MM.1S (cell line): ENCODE data around the gene AP2A2.

ENCODE experiments used
- DNase-seq: peaks from one replicate; pipeline ENCODE4 v3.0.0-alpha.2; 2015
- H2AFZ ChIP-seq: fragments of 300-600 bp; sonication (generic); 2 replicates; pipeline ENCODE4 v1.6.0; 2016; ENCODE audit warnings: antibody characterized with exemption, low read length
- H3F3A ChIP-seq: fragments of 300-600 bp; sonication (generic); 2 replicates; pipeline ENCODE4 v1.6.1; 2016; ENCODE audit warnings: mild to moderate bottlenecking, antibody characterized with exemption, low read length, moderate library complexity, mixed read lengths; ENCODE audit not compliant: insufficient read depth
- H3K27ac ChIP-seq: fragments of 300-600 bp; sonication (generic); 2 replicates; pipeline ENCODE4 v1.5.1; 2016; ENCODE audit warnings: mild to moderate bottlenecking, low read length
- H3K27me3 ChIP-seq: fragments of 300-600 bp; sonication (generic); replicated peaks from 2 replicates; pipeline ENCODE4 v1.6.0; 2016; ENCODE audit warnings: low read length; ENCODE audit not compliant: insufficient read depth
- H3K36me3 ChIP-seq: fragments of 300-600 bp; sonication (generic); replicated peaks from 2 replicates; pipeline ENCODE4 v1.6.1; 2016; ENCODE audit warnings: mild to moderate bottlenecking, low read length, mixed read lengths; ENCODE audit not compliant: insufficient read depth
- H3K4me1 ChIP-seq: fragments of 300-600 bp; sonication (generic); 2 replicates; pipeline ENCODE4 v1.6.1; 2016; ENCODE audit warnings: low read length, mixed read lengths
- H3K4me2 ChIP-seq: fragments of 300-600 bp; sonication (generic); 2 replicates; pipeline ENCODE4 v1.6.0; 2016; ENCODE audit warnings: low read depth, low read length
- H3K4me3 ChIP-seq: fragments of 300-600 bp; sonication (generic); 2 replicates; pipeline ENCODE4 v1.5.1; 2016; ENCODE audit warnings: low read length, mixed read lengths
- H3K79me2 ChIP-seq: fragments of 300-600 bp; sonication (generic); 2 replicates; pipeline ENCODE4 v1.6.1; 2016; ENCODE audit warnings: mixed run types, low read length, mixed read lengths
- H3K9ac ChIP-seq: fragments of 300-600 bp; sonication (generic); 2 replicates; pipeline ENCODE4 v1.6.1; 2016; ENCODE audit warnings: low read length, mixed read lengths
- H3K9me2 ChIP-seq: fragments of 300-600 bp; sonication (generic); replicated peaks from 2 replicates; pipeline ENCODE4 v1.6.1; 2016; ENCODE audit warnings: mild to moderate bottlenecking, low read length, mixed read lengths; ENCODE audit not compliant: insufficient read depth
- H3K9me3 ChIP-seq: fragments of 300-600 bp; sonication (generic); replicated peaks from 2 replicates; pipeline ENCODE4 v1.6.1; 2016; ENCODE audit warnings: mild to moderate bottlenecking, low read length, mixed read lengths; ENCODE audit not compliant: insufficient read depth
- H4K20me1 ChIP-seq: fragments of 300-600 bp; sonication (generic); 2 replicates; pipeline ENCODE4 v1.6.1; 2016; ENCODE audit warnings: mild to moderate bottlenecking, low read length, moderate library complexity, mixed read lengths; ENCODE audit not compliant: insufficient read depth
- EZH2 ChIP-seq: fragments of 300-600 bp; sonication (generic); optimal IDR thresholded peaks from 2 replicates; pipeline ENCODE3; 2017; ENCODE audit warnings: low read depth, mild to moderate bottlenecking, antibody characterized with exemption, low read length, mixed read lengths
- EZH2phosphoT487 ChIP-seq: fragments of 300-600 bp; sonication (generic); IDR thresholded peaks from 2 replicates; pipeline ENCODE4 v1.6.1; 2018; ENCODE audit warnings: antibody characterized with exemption, low read length
- TF ChIP-seq, protein P1 (sequence below): fragments of 300-600 bp; sonication (generic); IDR thresholded peaks from 2 replicates; pipeline ENCODE4 v1.5.1; 2016; ENCODE audit warnings: antibody characterized with exemption, low read length, mixed read lengths

Gene AP2A2

DNA sequence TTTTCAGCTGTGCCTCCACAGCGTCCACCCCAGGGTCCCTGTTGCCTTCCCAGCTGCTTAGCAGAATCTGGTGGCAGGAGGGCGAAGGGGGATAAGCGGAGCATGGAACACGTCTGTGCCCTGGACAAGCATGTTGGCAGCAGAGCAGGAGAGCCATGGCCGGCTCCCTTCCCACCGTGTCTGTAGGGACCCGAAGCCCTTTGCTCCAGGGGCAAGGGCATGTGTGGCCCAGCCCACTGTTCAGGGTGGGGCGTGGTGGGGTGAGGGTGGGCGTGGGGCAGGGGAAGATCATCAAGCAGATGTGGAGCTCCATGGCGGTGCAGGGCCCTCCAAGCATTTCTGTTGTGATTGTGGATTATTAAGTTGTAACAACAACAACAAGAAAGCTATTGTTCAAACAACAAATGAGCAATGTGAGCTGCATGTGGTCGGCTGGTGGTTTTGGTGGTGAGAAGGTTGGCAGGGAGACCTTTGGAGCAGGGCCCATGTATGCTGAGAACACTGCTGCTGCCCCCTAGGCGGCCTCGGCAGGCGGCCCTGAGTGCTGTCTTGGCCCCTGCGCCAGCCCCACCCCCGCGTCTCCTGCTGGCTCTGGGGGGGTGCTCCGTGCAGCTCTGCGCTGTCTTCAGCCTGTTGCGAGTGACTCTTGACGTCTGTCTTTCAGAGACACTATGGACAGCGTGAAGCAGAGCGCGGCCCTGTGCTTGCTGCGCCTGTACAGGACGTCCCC is 50.9 kb downstream of the AP2A2 start:
- Histone ChIP-seq H2AFZ (no peak overlapping the region), H3K36me3 (no peaks in the 10 kb centered on the region), H3K4me2 (no peak overlapping the region), H3K4me1 (no peaks in the 10 kb centered on the region), H3K9me2 (no peaks in the 10 kb centered on the region), H3F3A (no peaks in the 10 kb centered on the region), H3K27me3 (no peaks in the 10 kb centered on the region), H3K79me2 (0 out of 2 replicates have a peak, but pooled peaks cover 3% of the 10 kb centered on the region), H3K9me3 (no peaks in the 10 kb centered on the region), H3K9ac (no peak overlapping the region), H3K4me3 (no peak overlapping the region), H4K20me1 (no peaks in the 10 kb centered on the region), H3K27ac (no peak overlapping the region)
- TF ChIP-seq, protein P1, sequence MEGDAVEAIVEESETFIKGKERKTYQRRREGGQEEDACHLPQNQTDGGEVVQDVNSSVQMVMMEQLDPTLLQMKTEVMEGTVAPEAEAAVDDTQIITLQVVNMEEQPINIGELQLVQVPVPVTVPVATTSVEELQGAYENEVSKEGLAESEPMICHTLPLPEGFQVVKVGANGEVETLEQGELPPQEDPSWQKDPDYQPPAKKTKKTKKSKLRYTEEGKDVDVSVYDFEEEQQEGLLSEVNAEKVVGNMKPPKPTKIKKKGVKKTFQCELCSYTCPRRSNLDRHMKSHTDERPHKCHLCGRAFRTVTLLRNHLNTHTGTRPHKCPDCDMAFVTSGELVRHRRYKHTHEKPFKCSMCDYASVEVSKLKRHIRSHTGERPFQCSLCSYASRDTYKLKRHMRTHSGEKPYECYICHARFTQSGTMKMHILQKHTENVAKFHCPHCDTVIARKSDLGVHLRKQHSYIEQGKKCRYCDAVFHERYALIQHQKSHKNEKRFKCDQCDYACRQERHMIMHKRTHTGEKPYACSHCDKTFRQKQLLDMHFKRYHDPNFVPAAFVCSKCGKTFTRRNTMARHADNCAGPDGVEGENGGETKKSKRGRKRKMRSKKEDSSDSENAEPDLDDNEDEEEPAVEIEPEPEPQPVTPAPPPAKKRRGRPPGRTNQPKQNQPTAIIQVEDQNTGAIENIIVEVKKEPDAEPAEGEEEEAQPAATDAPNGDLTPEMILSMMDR = no peak
- TF ChIP-seq EZH2phosphoT487 = no peak
- DNase-seq = no peak

DNA sequence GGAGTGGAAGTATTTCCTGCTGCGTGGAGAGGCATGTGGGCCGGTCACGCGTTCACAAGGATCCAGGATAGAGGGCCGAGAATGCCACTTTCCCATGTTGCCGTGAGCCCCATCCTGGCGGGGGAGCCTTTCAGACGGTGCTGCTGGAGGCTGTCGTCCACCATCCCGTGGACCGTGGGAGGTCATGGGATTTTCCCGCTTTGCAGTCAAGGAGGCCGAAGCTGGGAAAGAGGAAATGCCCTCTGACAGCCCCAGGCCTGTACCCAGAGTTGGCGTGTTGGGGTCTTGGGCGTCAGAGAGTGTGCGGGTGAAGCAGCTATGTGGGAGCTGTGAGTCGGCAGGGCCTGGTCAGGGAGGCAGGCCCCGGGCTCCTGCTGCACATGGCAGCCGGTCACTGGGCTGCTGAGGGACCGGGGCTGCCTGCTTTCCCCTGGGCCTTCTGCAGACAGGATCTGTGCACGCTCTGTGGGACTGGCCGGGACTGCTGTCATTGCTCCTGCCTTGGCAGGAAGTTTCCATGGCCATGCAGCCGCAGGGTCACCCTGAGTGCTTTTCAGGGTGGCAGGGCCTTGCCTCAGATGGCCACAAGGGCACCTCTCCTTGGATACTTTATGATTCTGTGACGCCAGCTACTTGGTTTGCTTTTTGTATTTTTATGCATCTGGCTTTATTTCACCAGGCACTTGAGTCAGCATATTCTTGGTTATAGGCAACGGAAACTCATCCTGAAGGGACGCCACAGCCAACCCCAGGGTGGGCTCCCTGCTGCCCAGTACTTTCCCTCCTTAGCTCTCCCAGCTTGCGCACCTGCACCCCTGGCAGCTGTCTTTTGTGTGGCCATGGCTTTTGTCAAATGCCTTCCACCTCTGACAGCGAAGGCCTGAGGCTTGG is 52.4 kb downstream of the AP2A2 start:
- Histone ChIP-seq H3K4me1 (no peaks in the 10 kb centered on the region), H3K79me2 (0 out of 2 replicates have a peak, but pooled peaks cover 3% of the 10 kb centered on the region), H3K36me3 (no peaks in the 10 kb centered on the region), H3K27ac (no peak overlapping the region), H3K9me2 (no peaks in the 10 kb centered on the region), H3K9ac (no peak overlapping the region), H2AFZ (no peak overlapping the region), H3K4me2 (no peak overlapping the region), H3K4me3 (no peak overlapping the region), H3F3A (no peaks in the 10 kb centered on the region), H3K9me3 (no peaks in the 10 kb centered on the region), H4K20me1 (no peaks in the 10 kb centered on the region), H3K27me3 (no peaks in the 10 kb centered on the region)
- no peak for DNase-seq
- TF ChIP-seq EZH2 = no peak
- TF ChIP-seq, protein P1 = no peak
- no peak for TF ChIP-seq EZH2phosphoT487

DNA sequence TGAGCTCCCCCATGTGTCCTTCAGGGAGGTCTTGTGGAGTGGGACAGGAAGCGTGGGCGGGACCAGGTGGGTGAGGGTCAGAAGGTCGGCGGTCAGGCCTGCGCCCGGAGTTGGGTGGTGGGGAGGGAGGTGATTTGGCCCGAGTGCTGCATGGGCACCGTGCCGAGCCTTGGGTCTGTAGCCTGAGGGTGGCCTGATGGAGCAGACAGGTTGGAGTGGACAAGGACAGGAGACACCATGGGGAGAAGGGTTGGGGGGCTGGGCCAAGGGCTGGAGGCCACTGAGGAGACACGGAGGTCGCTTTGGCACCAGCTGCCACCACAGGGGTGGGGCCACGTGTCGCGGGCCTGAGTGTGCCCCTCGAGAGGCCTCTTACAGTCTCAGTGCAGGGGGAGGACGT is 53.1 kb downstream of the AP2A2 start:
- 0 out of 2 replicates have a peak, but pooled peaks cover 4% of the 10 kb centered on the region for H3K79me2 ChIP-seq
- H3K36me3 ChIP-seq = no peaks in the 10 kb centered on the region
- H3K27me3 ChIP-seq = no peaks in the 10 kb centered on the region
- no peaks in the 10 kb centered on the region for H3K9me2 ChIP-seq
- no peak for TF ChIP-seq EZH2phosphoT487
- TF ChIP-seq, protein P1 = no peak
- no peak for DNase-seq
- H3F3A ChIP-seq = no peaks in the 10 kb centered on the region
- H3K4me2 ChIP-seq = no peak overlapping the region
- no peaks in the 10 kb centered on the region for H3K9me3 ChIP-seq
- no peak overlapping the region for H2AFZ ChIP-seq
- H4K20me1 ChIP-seq = no peaks in the 10 kb centered on the region
- no peak overlapping the region for H3K9ac ChIP-seq
- no peak overlapping the region for H3K4me3 ChIP-seq
- H3K27ac ChIP-seq = no peak overlapping the region
- H3K4me1 ChIP-seq = no peaks in the 10 kb centered on the region
